GM12878 (cell line): ENCODE data around the gene NSD2. TPM values are rescaled to one million over a fixed set of nuclear protein-coding genes. Genes with fewer than 3 reads are reported as not detected.

Experiments used
- NR2C1 ChIP-seq: fragments of 450-650 bp; IDR thresholded peaks from 2 replicates; pipeline ENCODE4 v1.6.1; 2017; ENCODE audit warnings: antibody characterized with exemption, mild to moderate bottlenecking, moderate library complexity
- PAX8 ChIP-seq: fragments of 450-650 bp; IDR thresholded peaks from 2 replicates; pipeline ENCODE4 v1.6.1; 2017; ENCODE audit warnings: mild to moderate bottlenecking, moderate library complexity
- RCOR1 ChIP-seq: conservative IDR thresholded peaks from 2 replicates; pipeline ENCODE4 v1.6.1; 2012; ENCODE audit warnings: low read depth, low read length, improper control_type of control experiment
- RELB ChIP-seq: fragments of 450-650 bp; IDR thresholded peaks from 2 replicates; pipeline ENCODE4 v1.6.1; 2017; ENCODE audit warnings: low read depth, mild to moderate bottlenecking, moderate library complexity
- ZBTB40 ChIP-seq: fragments of 450-650 bp; IDR thresholded peaks from 2 replicates; pipeline ENCODE4 v1.6.1; 2016; ENCODE audit warnings: mild to moderate bottlenecking, moderate library complexity, borderline replicate concordance
- ZNF687 ChIP-seq: fragments of 450-650 bp; IDR thresholded peaks from 2 replicates; pipeline ENCODE4 v1.6.1; 2017; ENCODE audit warnings: mild to moderate bottlenecking, moderate library complexity
- polyA plus RNA-seq, 11 experiments: library from polyadenylated mRNA; depleted of rRNA in 4 of 11; unstranded in 6 of 11; stranded (reverse) in 5 of 11; fragments of >200 nt; fragmentation: Nextera tagmentation in 4 of 11; fragmentation: Illumina TruSeq in 1 of 11; extraction: Ambion mirVana in 4 of 11; extraction: Trizol in 1 of 11; gene quantifications; 1 replicate in 1 of 11; 2 replicates in 10 of 11; pipeline versions ENCODE4 v1.2.1 to v1.2.3, GENCODE V29; 2011 to 2016; ENCODE audit warnings: inconsistent platforms in 2 of 11, missing spikeins in 2 of 11, low read depth in 1 of 11
- total RNA-seq, 4 experiments: library from RNA; depleted of rRNA in 3 of 4; stranded (reverse); fragments of >200 nt in 3 of 4; fragmentation: Illumina TruSeq in 1 of 4; extraction: Trizol in 1 of 4; gene quantifications; 2 replicates each; pipeline versions ENCODE4 v1.2.1 to v1.2.3, GENCODE V29; 2013 to 2021

Gene NSD2
- total and polyA plus RNA-seq, 10 of the 15 experiments (the other 5 are each of a cell fraction or from before 2014, with no cell fraction given), result 8.6 to 139 (median 67.2) TPM

- no peak for TF ChIP-seq ZBTB40
- no peak for TF ChIP-seq ZNF687
- no peak for TF ChIP-seq PAX8
- no peak for TF ChIP-seq RCOR1
- TF ChIP-seq RELB, result no peak
- TF ChIP-seq NR2C1, result no peak
Observed at GRCh38 chr4:1972414-1972813, 101.2 kb downstream of the NSD2 start (continued).
